ENCODE results near the gene MCM3AP.
A peak's percentile ranks its signal among the peaks of the same experiment; 100 is the strongest.

The MCM3AP gene

DNA sequence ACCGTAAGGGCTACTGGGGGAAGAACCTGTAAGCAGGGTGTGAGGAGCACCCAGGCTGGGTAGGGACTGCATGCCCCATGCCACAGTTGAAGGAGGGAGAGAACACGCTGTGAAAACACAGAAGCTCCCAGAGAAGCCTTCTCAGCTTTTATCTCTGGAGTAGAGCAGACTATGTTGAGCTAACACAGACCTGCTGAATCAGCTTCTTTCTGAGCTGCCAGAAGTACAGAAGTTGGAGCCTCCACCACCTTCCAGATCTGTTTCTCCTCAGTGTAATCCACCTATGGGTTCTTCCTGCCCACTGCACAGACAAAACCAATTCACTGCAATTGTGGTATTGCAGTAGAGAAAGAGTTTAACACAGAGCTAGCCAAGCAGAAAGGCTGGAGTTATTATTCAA is 6.2 kb upstream of the MCM3AP start:
- TF ChIP-seq EZH2 (IDR thresholded peaks at IDR 0.05) (no peak), POLR2AphosphoS5 (IDR thresholded peaks at IDR 0.05; ENCODE audit: borderline replicate concordance, low read depth, low read length) (no peak), FOXP2 (optimal IDR thresholded peaks at IDR 0.05; ENCODE audit: control extremely low read depth, extremely low read length, insufficient read depth) (no peak)
- no peak overlapping the region for H3K4me3 ChIP-seq
- no peak for DNase-seq (ENCODE audit: low read depth, low spot score)
- H3K9me3 ChIP-seq (ENCODE audit: low read depth, low read length), result no peaks in the 10 kb centered on the region
- peaks cover 12% of the 10 kb centered on the region for H3K36me3 ChIP-seq (ENCODE audit: insufficient read depth, low read length)
- H3K27ac ChIP-seq, result peak overlapping the region; percentile 42; the same call in 1 of the 2 replicates
- no peak overlapping the region for H3K9ac ChIP-seq (ENCODE audit: insufficient read length)

- Histone ChIP-seq H3K36me3 (ENCODE audit: insufficient read depth, low read length) (peaks cover 14% of the 10 kb centered on the region), H3K9ac (ENCODE audit: insufficient read length) (no peak overlapping the region), H3K9me3 (ENCODE audit: low read depth, low read length) (no peaks in the 10 kb centered on the region), H3K4me3 (no peak overlapping the region), H3K27ac (no peak overlapping the region)
- no peak for TF ChIP-seq POLR2AphosphoS5 (IDR thresholded peaks at IDR 0.05; ENCODE audit: borderline replicate concordance, low read depth, low read length)
- TF ChIP-seq EZH2 (IDR thresholded peaks at IDR 0.05), result no peak
- no peak for DNase-seq (ENCODE audit: low read depth, low spot score)
These were observed 4.3 kb upstream of the MCM3AP start for GRCh38 chr21:46289655-46290179.

DNA sequence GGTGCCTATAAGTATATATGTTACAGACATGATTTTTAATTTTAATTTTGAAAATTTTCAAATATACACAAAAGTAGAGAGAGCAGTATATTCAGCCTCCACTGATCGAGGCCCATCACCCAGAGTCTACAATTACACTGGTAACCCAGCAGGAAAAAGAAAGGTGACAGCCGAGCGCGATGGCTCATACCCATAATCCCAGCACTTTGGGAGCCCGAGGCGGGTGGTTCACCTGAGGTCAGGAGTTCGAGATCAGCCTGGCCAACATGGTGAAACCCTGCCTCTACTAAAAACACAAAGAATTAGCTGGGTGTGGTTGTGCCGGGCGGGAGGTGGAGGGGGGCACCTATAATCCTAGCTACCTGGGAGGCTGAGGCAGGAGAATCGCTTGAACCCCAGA is 2.1 kb upstream of the MCM3AP start:
- no peak overlapping the region for H3K4me3 ChIP-seq

GRCh38 chr21:46286648-46287002 is 1.2 kb upstream of the MCM3AP start:
- peak overlapping the region; percentile 93 for H3K9ac ChIP-seq (ENCODE audit: insufficient read length)
- DNase-seq (ENCODE audit: low read depth, low spot score), result peak; percentile 24
- TF ChIP-seq EZH2 (IDR thresholded peaks at IDR 0.05) (no peak), POLR2AphosphoS5 (IDR thresholded peaks at IDR 0.05; ENCODE audit: borderline replicate concordance, low read depth, low read length) (no peak), FOXP2 (optimal IDR thresholded peaks at IDR 0.05; ENCODE audit: control extremely low read depth, extremely low read length, insufficient read depth) (no peak)

More for the DNA sequence above, 2.1 kb upstream of the MCM3AP start:
- H3K36me3 ChIP-seq (ENCODE audit: insufficient read depth, low read length), result peaks cover 32% of the 10 kb centered on the region
- TF ChIP-seq EZH2 (IDR thresholded peaks at IDR 0.05), result no peak
- no peak overlapping the region for H3K9ac ChIP-seq (ENCODE audit: insufficient read length)
- no peaks in the 10 kb centered on the region for H3K9me3 ChIP-seq (ENCODE audit: low read depth, low read length)
- no peak overlapping the region for H3K27ac ChIP-seq
- DNase-seq (ENCODE audit: low read depth, low spot score), result no peak

DNA sequence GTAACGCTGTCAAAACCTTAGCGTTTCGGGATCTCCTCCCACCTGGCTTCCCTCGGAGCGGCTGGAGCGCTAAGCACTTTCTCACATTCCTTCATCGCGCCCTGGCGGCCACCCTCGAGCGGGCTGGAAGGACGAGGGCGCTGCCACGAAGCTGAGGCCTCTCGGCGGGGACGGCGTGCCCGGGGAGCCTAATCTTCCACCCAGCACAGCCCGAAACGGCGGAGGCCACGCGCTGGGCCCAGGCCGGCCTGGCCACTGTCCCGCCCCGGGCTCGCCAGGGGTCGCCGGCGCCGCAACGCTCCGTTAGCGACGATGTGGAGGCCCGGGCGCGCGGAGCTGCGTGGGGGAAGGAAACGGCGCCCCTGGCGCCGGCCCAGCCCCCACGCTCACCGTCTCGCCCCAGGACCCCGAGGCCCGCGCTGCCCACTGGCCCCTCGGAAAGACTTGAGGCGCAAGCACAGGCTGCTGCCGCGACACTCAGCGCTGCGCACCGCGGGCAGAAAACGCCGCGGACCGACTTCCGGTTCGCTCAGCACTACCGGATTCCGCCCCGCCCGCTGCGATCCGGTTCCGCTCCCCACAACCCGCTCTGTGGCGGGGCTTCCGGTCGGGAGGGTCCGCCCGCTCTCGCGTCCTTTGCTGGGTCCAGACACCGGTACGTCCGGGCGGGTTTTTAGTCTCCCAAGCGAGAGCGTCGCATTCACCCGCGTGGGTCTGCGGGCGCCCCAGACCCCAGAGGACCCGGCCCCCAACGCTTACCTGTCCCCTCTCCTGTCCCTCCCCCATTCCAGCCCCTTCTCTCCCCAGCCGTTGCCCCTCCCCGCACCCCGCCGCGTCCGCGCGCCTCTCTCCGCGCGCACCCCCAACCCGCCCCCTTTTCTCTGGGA is 593 bp upstream of the MCM3AP start, which contains the start of gene YBEY:
Gene YBEY, plus strand, starts transcription at position 582 of the 887 bp plus-strand sequence. CDS start 572 bp downstream, outside the sequence.
- Histone ChIP-seq H3K9me3 (ENCODE audit: low read depth, low read length) (no peaks in the 10 kb centered on the region), H3K9ac (ENCODE audit: insufficient read length) (peak within 1 kb of the TSS; percentile 93), H3K4me3 (peak within 1 kb of the TSS; percentile 97), H3K36me3 (ENCODE audit: insufficient read depth, low read length) (peaks cover 27% of the 10 kb centered on the region), H3K27ac (peak within 1 kb of the TSS; percentile 95)
- TF ChIP-seq EZH2 (IDR thresholded peaks at IDR 0.05) (no peak), POLR2AphosphoS5 (IDR thresholded peaks at IDR 0.05; ENCODE audit: borderline replicate concordance, low read depth, low read length) (peak; percentile 90), FOXP2 (optimal IDR thresholded peaks at IDR 0.05; ENCODE audit: control extremely low read depth, extremely low read length, insufficient read depth) (peak; percentile 38)
- peak; percentile 28 for DNase-seq (ENCODE audit: low read depth, low spot score)

More at GRCh38 chr21:46286648-46287002, 1.2 kb upstream of the MCM3AP start:
- peak overlapping the region; percentile 97 for H3K4me3 ChIP-seq
- peaks cover 27% of the 10 kb centered on the region for H3K36me3 ChIP-seq (ENCODE audit: insufficient read depth, low read length)
- H3K9me3 ChIP-seq (ENCODE audit: low read depth, low read length), result no peaks in the 10 kb centered on the region
- peak overlapping the region; percentile 95 for H3K27ac ChIP-seq

DNA sequence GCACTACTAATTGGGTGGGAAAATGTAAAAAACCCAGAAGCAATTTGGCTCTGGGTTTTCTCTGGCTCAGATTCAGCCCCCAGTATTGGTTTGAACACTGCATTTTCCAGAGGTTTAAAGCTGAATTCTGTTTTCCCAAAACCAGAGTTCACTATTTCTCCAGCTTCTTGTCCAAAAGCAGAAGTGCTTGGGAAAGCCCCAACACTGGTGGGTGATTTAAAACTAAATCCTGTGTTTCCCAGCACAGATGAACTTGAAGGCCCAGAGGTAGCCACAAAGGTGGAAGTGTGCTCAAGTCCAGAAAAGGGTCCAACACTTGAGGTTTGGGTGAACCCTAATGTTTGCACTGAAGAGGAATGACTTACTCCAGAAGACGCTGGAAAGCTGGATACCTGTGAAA is 678 bp downstream of the MCM3AP start:
- no peak for TF ChIP-seq FOXP2 (optimal IDR thresholded peaks at IDR 0.05; ENCODE audit: control extremely low read depth, extremely low read length, insufficient read depth)
- TF ChIP-seq POLR2AphosphoS5 (IDR thresholded peaks at IDR 0.05; ENCODE audit: borderline replicate concordance, low read depth, low read length), result no peak
- TF ChIP-seq EZH2 (IDR thresholded peaks at IDR 0.05), result no peak
- no peaks in the 10 kb centered on the region for H3K9me3 ChIP-seq (ENCODE audit: low read depth, low read length)
- peak overlapping the region; percentile 93 for H3K9ac ChIP-seq (ENCODE audit: insufficient read length)
- DNase-seq (ENCODE audit: low read depth, low spot score), result no peak
- peak overlapping the region; percentile 97 for H3K4me3 ChIP-seq
- peaks cover 35% of the 10 kb centered on the region for H3K36me3 ChIP-seq (ENCODE audit: insufficient read depth, low read length)
- H3K27ac ChIP-seq, result no peak overlapping the region

- Histone ChIP-seq H3K9ac (ENCODE audit: insufficient read length) (peak overlapping the region; percentile 93), H3K27ac (no peak overlapping the region), H3K4me3 (peak overlapping the region; percentile 97), H3K36me3 (ENCODE audit: insufficient read depth, low read length) (peaks cover 41% of the 10 kb centered on the region), H3K9me3 (ENCODE audit: low read depth, low read length) (no peaks in the 10 kb centered on the region)
- no peak for TF ChIP-seq POLR2AphosphoS5 (IDR thresholded peaks at IDR 0.05; ENCODE audit: borderline replicate concordance, low read depth, low read length)
- TF ChIP-seq EZH2 (IDR thresholded peaks at IDR 0.05), result no peak
- DNase-seq (ENCODE audit: low read depth, low spot score), result no peak
These were observed 1.2 kb downstream of the MCM3AP start for GRCh38 chr21:46284077-46284644.

DNA sequence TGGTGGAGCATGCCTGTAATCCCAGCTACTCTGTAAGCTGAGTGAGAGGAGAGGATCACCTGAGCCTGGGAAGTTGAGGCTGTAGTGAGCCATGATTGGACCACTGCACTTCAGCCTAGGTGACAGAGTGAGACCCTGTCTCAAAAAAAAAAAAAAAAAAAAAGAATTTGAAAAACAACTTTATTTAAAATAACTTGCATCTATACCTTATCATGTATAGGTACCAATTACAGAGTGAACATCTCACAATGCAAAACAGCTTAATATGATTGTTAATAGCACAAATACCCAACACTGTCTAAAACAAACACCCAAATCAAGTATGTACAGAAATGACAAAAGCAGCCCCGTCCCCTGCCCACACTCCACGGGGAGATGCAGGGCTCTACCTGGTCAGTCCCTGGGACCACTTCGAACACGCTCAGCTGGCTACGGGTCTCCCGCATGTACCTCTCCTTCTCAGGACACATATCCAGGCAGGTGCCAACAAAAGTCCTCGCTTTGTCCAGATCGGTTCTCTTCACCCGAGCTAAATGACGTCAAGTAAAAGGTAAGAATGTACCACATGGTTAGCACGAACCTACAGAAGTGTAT is 10.5 kb downstream of the MCM3AP start:
- Histone ChIP-seq H3K36me3 (ENCODE audit: insufficient read depth, low read length) (peaks cover 91% of the 10 kb centered on the region), H3K4me3 (no peak overlapping the region), H3K9ac (ENCODE audit: insufficient read length) (no peak overlapping the region), H3K27ac (no peak overlapping the region), H3K9me3 (ENCODE audit: low read depth, low read length) (no peaks in the 10 kb centered on the region)
- DNase-seq (ENCODE audit: low read depth, low spot score), result no peak
- no peak for TF ChIP-seq FOXP2 (optimal IDR thresholded peaks at IDR 0.05; ENCODE audit: control extremely low read depth, extremely low read length, insufficient read depth)
- TF ChIP-seq POLR2AphosphoS5 (IDR thresholded peaks at IDR 0.05; ENCODE audit: borderline replicate concordance, low read depth, low read length), result no peak
- TF ChIP-seq EZH2 (IDR thresholded peaks at IDR 0.05), result no peak

Measured in SK-N-MC (cell line).